Activated CD4-positive, alpha-beta T cell treated with anti-CD3 and anti-CD28 coated beads, Interleukin-2, amount 10 ng/mL, durations not matched to agents 7 days and 5 days (primary cell): ENCODE data around the gene PDLIM7. TPM values are rescaled to one million over a fixed set of nuclear protein-coding genes. Genes with fewer than 3 reads are reported as not detected.

ENCODE experiments used
- CTCF ChIA-PET: fragments of 350-600 bp; sonication (Branson Sonifier 250); formaldehyde crosslinking; loops from one replicate; lab custom pipeline; 2021; ENCODE audit warnings: antibody characterized with exemption; lab: Charles Lee
- POLR2A ChIA-PET: fragments of 350-600 bp; sonication (Branson Sonifier 250); formaldehyde crosslinking; loops from one replicate; lab custom pipeline; 2021; ENCODE audit warnings: antibody characterized with exemption; lab: Charles Lee
- DNase-seq: peaks from one replicate; pipeline ENCODE4 v3.0.0-alpha.2; 2020
- H3K27ac Mint-ChIP-seq: one replicate; pipeline ENCODE4 v1.8.0; 2021; ENCODE audit warnings: mild to moderate bottlenecking, moderate library complexity, mixed read lengths
- H3K27me3 Mint-ChIP-seq: one replicate; pipeline ENCODE4 v1.8.0; 2021; ENCODE audit warnings: mixed read lengths
- H3K36me3 Mint-ChIP-seq: one replicate; pipeline ENCODE4 v1.8.0; 2021; ENCODE audit warnings: low read depth, mixed read lengths
- H3K4me1 Mint-ChIP-seq: one replicate; pipeline ENCODE4 v1.8.0; 2021; ENCODE audit warnings: mixed read lengths
- H3K4me3 Mint-ChIP-seq: one replicate; pipeline ENCODE4 v1.8.0; 2021; ENCODE audit warnings: mild to moderate bottlenecking, moderate library complexity, mixed read lengths
- H3K9me3 Mint-ChIP-seq: one replicate; pipeline ENCODE4 v1.8.0; 2021; ENCODE audit warnings: mixed read lengths
- total RNA-seq, 2 experiments: library from RNA; stranded (reverse); gene quantifications; one replicate each; pipeline ENCODE4 v1.2.3, GENCODE V29; 2021

Gene PDLIM7
- total RNA-seq, 2 experiments from 2014 or later = 31.6 to 32.4 TPM

GRCh38 chr5:177483042-177483441 lies 14.4 kb downstream of the PDLIM7 start:
- ChIA-PET POLR2A (no interaction called here), CTCF (interaction anchor here (0.8 kb wide), 1 partner anchor 94 kb away, joined by 3 read pairs; no protein-coding TSS in a partner anchor)
- H3K4me3 Mint-ChIP-seq = no peak overlapping the region
- no peaks in the 10 kb centered on the region for H3K9me3 Mint-ChIP-seq
- no peaks in the 10 kb centered on the region for H3K27me3 Mint-ChIP-seq
- H3K36me3 Mint-ChIP-seq = peaks cover 4% of the 10 kb centered on the region
- no peak for DNase-seq
- no peak overlapping the region for H3K27ac Mint-ChIP-seq
- H3K4me1 Mint-ChIP-seq = peaks cover 21% of the 10 kb centered on the region

DNA sequence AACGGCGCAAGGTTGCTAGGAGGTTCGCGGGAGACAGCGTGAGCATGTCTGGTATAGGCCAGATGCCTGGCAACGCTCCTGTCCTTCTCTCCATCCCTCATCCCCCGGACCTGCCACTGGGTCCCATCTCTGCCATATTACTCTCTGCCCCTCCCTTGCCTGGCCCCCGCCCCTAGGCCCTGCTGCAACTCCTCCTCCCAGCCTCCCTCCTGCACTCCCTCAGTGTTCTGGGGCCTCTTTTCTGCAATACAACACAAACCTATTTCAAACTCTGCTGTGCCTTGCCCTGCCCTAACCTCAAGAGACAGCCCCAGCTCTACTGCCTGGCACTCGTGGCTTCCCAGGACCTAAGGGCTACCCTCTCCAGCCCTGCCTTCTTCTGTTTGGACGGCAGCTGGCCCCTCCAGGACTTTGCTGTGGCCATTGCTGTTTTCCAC lies 15.0 kb downstream of the PDLIM7 start:
- no peak overlapping the region for H3K27ac Mint-ChIP-seq
- POLR2A ChIA-PET = no interaction called here

GRCh38 chr5:177479774-177480173 lies 17.6 kb downstream of the PDLIM7 start:
- ChIA-PET CTCF (interaction anchor here (0.6 to 46.8 kb wide), 6 partner anchors 17 to 368 kb away, joined by 3 to 1643 read pairs (median 4); partner anchors contain the start of genes F12, GRK6, PFN3 and SLC34A1), POLR2A (interaction anchor here (0.6 kb wide), 1 partner anchor 8 kb away, joined by 3 read pairs; no protein-coding TSS in a partner anchor)
- H3K27me3 Mint-ChIP-seq = peaks cover 3% of the 10 kb centered on the region
- H3K36me3 Mint-ChIP-seq = peaks cover 2% of the 10 kb centered on the region
- no peaks in the 10 kb centered on the region for H3K9me3 Mint-ChIP-seq
- peak overlapping the region; percentile 91 for H3K27ac Mint-ChIP-seq
- DNase-seq = no peak
- H3K4me3 Mint-ChIP-seq = no peak overlapping the region
- peaks cover 41% of the 10 kb centered on the region for H3K4me1 Mint-ChIP-seq

More for the DNA sequence above, 15.0 kb downstream of the PDLIM7 start:
- no peak overlapping the region for H3K4me3 Mint-ChIP-seq
- no peaks in the 10 kb centered on the region for H3K27me3 Mint-ChIP-seq
- CTCF ChIA-PET = interaction anchor here (0.8 to 46.8 kb wide), 3 partner anchors 15 to 93 kb away, joined by 3 to 1643 read pairs (median 3); partner anchors contain the start of genes F12, GRK6, PDLIM7 and PFN3
- H3K36me3 Mint-ChIP-seq = peaks cover 4% of the 10 kb centered on the region
- H3K9me3 Mint-ChIP-seq = no peaks in the 10 kb centered on the region
- no peak for DNase-seq
- H3K4me1 Mint-ChIP-seq = peaks cover 26% of the 10 kb centered on the region

- Mint-ChIP-seq H3K36me3 (peaks cover 2% of the 10 kb centered on the region), H3K9me3 (no peaks in the 10 kb centered on the region), H3K4me1 (peaks cover 49% of the 10 kb centered on the region), H3K27ac (peak overlapping the region; percentile 91), H3K27me3 (peaks cover 11% of the 10 kb centered on the region), H3K4me3 (no peak overlapping the region)
- POLR2A ChIA-PET = interaction anchor here (0.6 kb wide), 1 partner anchor 8 kb away, joined by 3 read pairs; no protein-coding TSS in a partner anchor
- CTCF ChIA-PET = interaction anchor here (1.1 to 46.8 kb wide), 8 partner anchors 11 to 70 kb away, joined by 3 to 1643 read pairs (median 5); partner anchors contain the start of genes F12, GRK6, PFN3 and SLC34A1
- DNase-seq = peak; percentile 42
These were observed 18.4 kb downstream of the PDLIM7 start for GRCh38 chr5:177478711-177479646.

GRCh38 chr5:177477701-177478477 lies 19.5 kb downstream of the PDLIM7 start:
- Mint-ChIP-seq H3K27ac (peak overlapping the region; percentile 91), H3K4me1 (peaks cover 51% of the 10 kb centered on the region), H3K36me3 (peaks cover 2% of the 10 kb centered on the region), H3K4me3 (no peak overlapping the region), H3K9me3 (no peaks in the 10 kb centered on the region), H3K27me3 (peaks cover 13% of the 10 kb centered on the region)
- no peak for DNase-seq
- CTCF ChIA-PET = interaction anchor here (1.4 to 46.8 kb wide), 10 partner anchors 10 to 69 kb away, joined by 3 to 1643 read pairs (median 6); partner anchors contain the start of genes F12, GRK6, PFN3 and SLC34A1
- POLR2A ChIA-PET = interaction anchor here (0.7 kb wide), 1 partner anchor 166 kb away, joined by 4 read pairs; no protein-coding TSS in a partner anchor

DNA sequence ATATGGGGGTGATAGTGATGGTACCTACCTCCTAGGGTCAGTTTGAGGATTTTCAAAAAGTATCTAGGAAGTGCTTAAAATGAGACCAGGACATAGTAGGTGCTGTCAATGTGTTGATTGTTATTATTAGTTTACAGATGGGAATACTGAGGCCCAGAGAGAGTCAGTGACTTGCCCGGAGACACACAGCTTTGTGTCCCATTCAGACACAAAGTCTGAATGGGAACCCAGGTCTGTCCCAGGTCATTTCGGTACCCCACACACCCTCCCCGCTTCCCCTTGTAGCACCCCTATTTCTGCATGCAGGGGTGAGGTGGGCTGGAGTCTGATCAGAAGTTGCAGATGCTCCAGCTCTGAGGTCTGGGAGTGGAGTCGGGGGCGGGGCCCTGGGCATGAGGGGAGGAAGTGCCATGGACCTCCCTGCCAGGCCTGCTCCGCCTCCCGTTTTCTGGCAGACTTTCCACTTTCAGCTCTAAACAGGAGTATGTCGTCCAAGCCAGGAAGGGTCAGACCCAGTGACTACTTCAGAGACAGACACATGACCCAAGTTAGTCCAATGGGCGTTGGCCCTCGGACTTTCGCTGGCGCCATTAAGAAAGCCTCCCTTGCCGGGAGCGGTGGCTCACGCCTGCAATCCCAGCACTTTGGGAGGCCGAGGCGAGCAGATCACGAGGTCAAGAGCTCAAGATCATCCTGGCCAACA lies 20.7 kb downstream of the PDLIM7 start:
- H3K4me3 Mint-ChIP-seq = no peak overlapping the region
- peaks cover 56% of the 10 kb centered on the region for H3K4me1 Mint-ChIP-seq
- H3K36me3 Mint-ChIP-seq = peaks cover 2% of the 10 kb centered on the region
- no peaks in the 10 kb centered on the region for H3K9me3 Mint-ChIP-seq
- no peak for DNase-seq
- ChIA-PET CTCF (interaction anchor here (1.0 to 46.8 kb wide), 7 partner anchors 9 to 167 kb away, joined by 3 to 1643 read pairs (median 5); partner anchors contain the start of genes F12, GRK6, PFN3 and SLC34A1), POLR2A (no interaction called here)
- no peak overlapping the region for H3K27ac Mint-ChIP-seq
- peaks cover 13% of the 10 kb centered on the region for H3K27me3 Mint-ChIP-seq

GRCh38 chr5:177475563-177476427 lies 21.6 kb downstream of the PDLIM7 start:
- ChIA-PET POLR2A (no interaction called here), CTCF (interaction anchor here (0.7 to 46.8 kb wide), 8 partner anchors 12 to 67 kb away, joined by 3 to 1643 read pairs (median 4); partner anchors contain the start of genes F12, GRK6, PFN3 and SLC34A1)
- peaks cover 2% of the 10 kb centered on the region for H3K36me3 Mint-ChIP-seq
- no peaks in the 10 kb centered on the region for H3K9me3 Mint-ChIP-seq
- peaks cover 13% of the 10 kb centered on the region for H3K27me3 Mint-ChIP-seq
- peak overlapping the region; percentile 58 for H3K27ac Mint-ChIP-seq
- H3K4me1 Mint-ChIP-seq = peaks cover 59% of the 10 kb centered on the region
- H3K4me3 Mint-ChIP-seq = no peak overlapping the region
- DNase-seq = no peak

DNA sequence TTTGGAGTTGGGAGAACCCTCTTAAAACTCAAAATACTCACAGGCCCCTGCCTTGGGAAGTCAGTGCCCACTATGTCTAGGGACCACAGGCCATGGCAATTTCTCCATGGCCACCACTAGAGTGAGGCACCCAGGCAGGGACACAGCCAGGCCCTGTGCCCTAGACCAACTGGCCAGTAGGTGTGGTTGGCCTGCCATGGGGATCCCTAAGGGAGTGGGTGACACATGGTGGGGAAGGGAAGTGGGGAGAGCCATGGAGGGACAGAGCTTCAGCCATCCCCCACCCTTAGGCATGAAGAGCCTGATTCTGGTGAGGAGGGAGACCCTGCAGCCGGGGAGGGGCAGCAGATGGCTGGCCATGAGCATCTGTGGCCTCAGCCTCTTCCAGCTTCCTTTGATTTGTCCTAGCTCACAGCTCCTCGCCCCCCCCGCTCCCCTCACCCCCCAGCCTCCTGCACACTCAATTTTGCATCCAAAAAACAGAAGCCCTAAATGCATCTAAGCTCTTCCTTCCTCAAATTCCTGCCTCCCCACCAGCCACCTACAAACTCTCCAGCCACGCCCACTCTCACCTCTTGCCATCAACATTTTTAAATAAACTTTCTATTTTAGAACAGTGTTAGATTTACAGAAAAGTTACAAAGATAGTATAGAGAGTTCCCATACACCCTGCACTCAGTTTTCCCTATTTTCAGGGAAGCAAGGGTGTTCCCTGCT lies 22.4 kb downstream of the PDLIM7 start:
- Mint-ChIP-seq H3K27ac (peak overlapping the region; percentile 58), H3K4me1 (peaks cover 57% of the 10 kb centered on the region), H3K4me3 (peak overlapping the region; percentile 8), H3K36me3 (peaks cover 2% of the 10 kb centered on the region), H3K9me3 (no peaks in the 10 kb centered on the region), H3K27me3 (peaks cover 13% of the 10 kb centered on the region)
- no peak for DNase-seq
- POLR2A ChIA-PET = no interaction called here
- CTCF ChIA-PET = interaction anchor here (0.7 to 46.8 kb wide), 6 partner anchors 19 to 66 kb away, joined by 3 to 1643 read pairs (median 3); partner anchors contain the start of genes F12, GRK6, PFN3 and SLC34A1

DNA sequence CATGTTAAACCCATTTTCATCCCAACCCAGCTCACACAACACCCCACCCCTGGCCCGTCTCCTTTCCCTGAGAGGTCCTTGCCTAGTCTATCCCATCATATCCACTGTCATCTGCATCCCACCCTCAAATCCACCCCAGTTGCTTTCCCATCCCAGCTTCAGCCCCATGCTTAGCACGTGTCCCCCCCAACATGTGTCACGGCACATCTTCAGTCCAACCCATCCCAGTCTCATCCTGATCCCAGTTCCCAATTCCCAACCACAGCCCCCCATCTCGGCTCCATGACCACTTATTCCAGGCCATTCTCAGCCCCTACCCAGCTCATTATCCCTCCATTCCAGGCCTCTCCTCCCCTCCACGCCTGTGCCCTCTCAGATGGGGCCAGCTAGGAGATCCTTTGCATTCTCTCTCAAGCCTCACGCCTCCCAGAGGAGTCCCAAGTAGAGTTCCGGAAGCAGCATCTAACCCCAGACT lies 23.4 kb downstream of the PDLIM7 start:
- Mint-ChIP-seq H3K4me1 (peaks cover 48% of the 10 kb centered on the region), H3K27ac (peak overlapping the region; percentile 36), H3K27me3 (peaks cover 13% of the 10 kb centered on the region), H3K36me3 (peaks cover 2% of the 10 kb centered on the region), H3K4me3 (peak overlapping the region; percentile 69), H3K9me3 (no peaks in the 10 kb centered on the region)
- ChIA-PET POLR2A (no interaction called here), CTCF (interaction anchor here (1.0 to 46.8 kb wide), 2 partner anchors 20 to 66 kb away, joined by 3 to 1643 read pairs; partner anchors contain the start of genes F12, GRK6, PFN3 and SLC34A1)
- no peak for DNase-seq

DNA sequence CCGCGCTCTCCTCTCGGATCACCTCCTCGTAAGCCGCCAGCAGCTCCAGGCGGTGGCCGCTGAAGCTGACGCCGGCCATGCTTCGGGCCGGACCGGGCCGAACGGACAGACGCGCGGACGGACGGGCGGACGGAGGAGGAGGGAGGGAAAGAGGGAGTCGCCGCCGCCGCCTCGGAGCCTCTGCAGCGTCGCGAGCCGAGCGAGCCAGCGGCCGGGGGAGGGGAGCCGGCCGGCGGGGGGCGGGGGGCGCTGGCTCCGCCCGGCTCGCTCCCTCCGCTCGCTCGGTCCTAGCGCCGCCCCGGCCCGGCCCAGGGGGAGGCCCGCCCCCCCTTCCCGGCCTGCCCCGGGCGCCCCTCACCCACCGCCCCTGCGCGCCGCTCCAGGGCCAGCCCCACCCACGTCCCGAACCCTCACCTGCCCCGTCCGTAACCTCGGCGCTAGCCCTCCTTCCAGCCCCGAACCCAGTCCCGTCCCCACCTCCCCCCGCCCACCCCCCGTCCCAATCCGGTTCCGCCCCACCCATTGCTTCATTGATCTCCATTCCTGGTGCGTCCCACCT lies 23.9 kb downstream of the PDLIM7 start, which contains the start of gene DBN1:
TSS of gene DBN1 (minus strand) at position 192 of the 559 bp plus-strand sequence. CDS start at position 79, 113 bp downstream.
- Mint-ChIP-seq H3K4me1 (peaks cover 43% of the 10 kb centered on the region), H3K27ac (peak within 1 kb of the TSS; percentile 36), H3K27me3 (peaks cover 13% of the 10 kb centered on the region), H3K9me3 (no peaks in the 10 kb centered on the region), H3K4me3 (peak within 1 kb of the TSS; percentile 69), H3K36me3 (no peaks in the 10 kb centered on the region)
- DNase-seq = no peak
- ChIA-PET CTCF (interaction anchor here (0.8 to 46.8 kb wide), 4 partner anchors 17 to 65 kb away, joined by 3 to 1643 read pairs (median 34); partner anchors contain the start of genes F12, GRK6, PFN3 and SLC34A1), POLR2A (no interaction called here)
